ENCODE measurements around the gene SFPQ. TPM values are rescaled to one million over a fixed set of nuclear protein-coding genes. Genes with fewer than 3 reads are reported as not detected.
A peak's percentile ranks its signal among the peaks of the same experiment; 100 is the strongest.

Gene SFPQ
- total RNA-seq, 2 donors from 2014 or later = 178 to 311 TPM

GRCh38 chr1:35211120-35211414 lies 18.1 kb upstream of the SFPQ start:
- no peak for DNase-seq (ENCODE audit: low spot score)
- Histone ChIP-seq H3K9me3 (no peaks in the 10 kb centered on the region), H3K27me3 (replicated peaks; ENCODE audit: insufficient read depth) (no peaks in the 10 kb centered on the region), H3K27ac (no peak overlapping the region), H3K36me3 (no peaks in the 10 kb centered on the region), H3K4me3 (no peak overlapping the region), H3K4me1 (replicated peaks) (no peaks in the 10 kb centered on the region)
- intact Hi-C loops (cut with DNase I) = no loop called here
- 75% methylated on average over 1 of the region's 1 CpG for WGBS
- no peak for TF ChIP-seq POLR2AphosphoS5 (IDR thresholded peaks at IDR 0.05)
- no peak for TF ChIP-seq CTCF (IDR thresholded peaks at IDR 0.05)
- TF ChIP-seq POLR2A (IDR thresholded peaks at IDR 0.05) = no peak

- no peaks in the 10 kb centered on the region for H3K36me3 ChIP-seq
- H3K4me3 ChIP-seq = no peak overlapping the region
- H3K9me3 ChIP-seq = no peaks in the 10 kb centered on the region
- no peak for DNase-seq (ENCODE audit: low spot score)
- no peak for TF ChIP-seq CTCF (IDR thresholded peaks at IDR 0.05)
- TF ChIP-seq POLR2AphosphoS5 (IDR thresholded peaks at IDR 0.05) = no peak
- TF ChIP-seq POLR2A (IDR thresholded peaks at IDR 0.05) = no peak
- no peaks in the 10 kb centered on the region for H3K4me1 ChIP-seq (replicated peaks)
- intact Hi-C loops (cut with DNase I) = no loop called here
- H3K27ac ChIP-seq = no peak overlapping the region
- 68% methylated on average over 16 of the region's 16 CpGs for WGBS
- no peaks in the 10 kb centered on the region for H3K27me3 ChIP-seq (replicated peaks; ENCODE audit: insufficient read depth)
Measured at GRCh38 chr1:35210321-35211119, 17.6 kb upstream of the SFPQ start.

DNA sequence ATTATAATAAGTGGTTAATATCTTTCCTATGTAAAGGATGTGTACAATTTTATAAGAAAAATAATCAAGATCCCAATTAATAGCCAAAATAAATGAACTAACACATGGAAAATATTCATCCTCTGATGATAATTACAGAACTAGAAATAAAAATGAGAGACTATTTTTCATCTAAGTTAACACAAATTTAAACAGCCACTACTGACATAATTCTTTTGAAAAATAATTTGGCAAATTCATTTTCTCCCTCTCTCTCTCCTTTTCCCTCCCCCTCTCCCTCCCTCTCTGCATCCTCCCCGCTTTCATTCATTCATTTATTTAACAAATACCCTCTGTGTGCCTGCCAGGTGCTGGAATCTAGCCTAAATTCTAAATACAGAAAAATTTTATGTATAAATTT lies 10.3 kb upstream of the SFPQ start:
- no peak overlapping the region for H3K4me3 ChIP-seq
- no peak overlapping the region for H3K27ac ChIP-seq
- no peak for DNase-seq (ENCODE audit: low spot score)
- no peaks in the 10 kb centered on the region for H3K9me3 ChIP-seq
- WGBS = 79% methylated on average over 1 of the region's 1 CpG
- H3K27me3 ChIP-seq (replicated peaks; ENCODE audit: insufficient read depth) = no peaks in the 10 kb centered on the region
- intact Hi-C loops (cut with DNase I) = loop anchor here (2.0 to 10.0 kb wide), 2 partner anchors 96 to 242 kb away; no protein-coding TSS in a partner anchor
- H3K4me1 ChIP-seq (replicated peaks) = no peaks in the 10 kb centered on the region
- no peak for TF ChIP-seq CTCF (IDR thresholded peaks at IDR 0.05)
- no peak for TF ChIP-seq POLR2A (IDR thresholded peaks at IDR 0.05)
- TF ChIP-seq POLR2AphosphoS5 (IDR thresholded peaks at IDR 0.05) = no peak
- H3K36me3 ChIP-seq = no peaks in the 10 kb centered on the region

- DNase-seq (ENCODE audit: low spot score) = peak; percentile 63
- Histone ChIP-seq H3K4me1 (replicated peaks) (no peaks in the 10 kb centered on the region), H3K27ac (no peak overlapping the region), H3K36me3 (no peaks in the 10 kb centered on the region), H3K9me3 (no peaks in the 10 kb centered on the region), H3K4me3 (no peak overlapping the region), H3K27me3 (replicated peaks; ENCODE audit: insufficient read depth) (no peaks in the 10 kb centered on the region)
- WGBS = 25% methylated on average over 6 of the region's 6 CpGs
- intact Hi-C loops (cut with DNase I) = loop anchor here (2.0 to 10.0 kb wide), 2 partner anchors 97 to 243 kb away; no protein-coding TSS in a partner anchor
- TF ChIP-seq POLR2A (IDR thresholded peaks at IDR 0.05) = no peak
- peak; percentile 60 to 84 (median 74) for TF ChIP-seq CTCF (IDR thresholded peaks at IDR 0.05)
- peak; percentile 68 for TF ChIP-seq POLR2AphosphoS5 (IDR thresholded peaks at IDR 0.05)
Measured at GRCh38 chr1:35202048-35202719, 9.2 kb upstream of the SFPQ start.
